GM19025 (cell line): ENCODE measurements around the gene CHCHD6.

Experiments used
- ATAC-seq: cut with Tn5 transposase; IDR thresholded peaks from one replicate; pipeline ENCODE4 v1.9.1; 2021; ENCODE audit warnings: mild to moderate bottlenecking, low read depth, moderate library complexity; ENCODE audit not compliant: unreplicated experiment

The CHCHD6 gene

DNA sequence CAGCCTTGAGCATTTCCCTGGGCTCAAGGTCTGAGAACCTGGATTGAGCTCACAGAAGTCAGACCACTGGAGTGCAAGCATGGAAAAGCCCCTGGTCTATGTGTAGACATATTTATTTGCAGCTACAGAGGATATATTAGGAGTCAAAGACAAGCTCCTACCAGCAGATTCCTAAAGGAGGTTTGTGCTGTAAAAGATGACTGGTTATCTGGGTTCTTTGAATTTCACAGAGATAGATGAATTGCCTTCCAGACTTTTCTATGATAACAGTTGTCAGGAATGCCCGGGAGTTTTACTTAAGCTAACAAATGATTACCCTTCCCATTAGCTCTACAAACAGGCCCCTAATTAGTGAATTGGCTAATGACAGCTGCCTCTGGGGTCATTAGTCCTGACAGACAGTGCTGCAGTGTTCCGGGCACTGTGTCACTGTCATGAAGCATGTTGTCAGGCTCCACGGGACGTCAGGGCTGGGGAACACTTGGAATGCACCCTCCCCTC is 230.0 kb downstream of the CHCHD6 start:
- ATAC-seq: no peak

DNA sequence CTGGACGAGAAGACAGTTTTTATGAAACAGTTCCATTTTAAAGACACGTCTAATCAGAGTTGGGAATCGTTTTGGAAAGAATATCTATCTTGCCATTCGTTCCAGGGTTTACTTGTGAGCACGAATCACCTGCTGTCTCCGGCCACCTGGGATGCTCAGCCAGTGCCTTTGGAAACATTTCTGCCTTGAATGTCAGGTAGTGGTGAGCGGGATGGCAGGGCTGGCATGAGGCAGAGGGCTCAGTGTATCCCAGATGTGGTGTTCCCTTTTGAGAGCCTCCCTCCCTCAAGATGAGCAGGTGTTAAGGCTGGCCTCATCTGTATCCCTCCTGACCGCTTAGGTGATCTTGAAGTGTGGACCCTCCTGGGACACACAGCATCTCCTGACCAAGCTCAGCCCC is 231.0 kb downstream of the CHCHD6 start:
- no peak for ATAC-seq

- ATAC-seq: no peak
Observed at GRCh38 chr3:126935756-126936509, 231.9 kb downstream of the CHCHD6 start.

GRCh38 chr3:126936853-126937425 is 232.9 kb downstream of the CHCHD6 start:
- ATAC-seq: no peak

DNA sequence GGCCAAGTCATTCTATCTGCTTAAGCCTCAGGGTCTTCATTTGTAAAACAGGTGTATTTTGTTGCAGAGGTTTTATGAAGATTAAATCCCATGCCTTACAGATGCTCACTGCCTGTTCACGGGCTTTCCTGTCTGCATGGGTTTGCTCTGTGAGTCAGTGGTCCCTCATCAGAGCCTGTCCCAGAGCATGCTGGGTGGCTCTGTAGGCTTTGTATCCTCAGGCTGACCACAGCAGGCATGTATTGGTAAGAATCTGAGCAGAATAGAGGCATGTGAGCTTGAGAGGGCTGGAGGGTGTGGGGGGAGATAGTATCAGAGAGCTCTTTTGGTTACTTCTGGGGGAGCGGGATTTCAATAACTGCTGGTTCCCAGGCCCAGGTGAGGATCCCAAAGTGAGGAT is 233.5 kb downstream of the CHCHD6 start:
- ATAC-seq: no peak

DNA sequence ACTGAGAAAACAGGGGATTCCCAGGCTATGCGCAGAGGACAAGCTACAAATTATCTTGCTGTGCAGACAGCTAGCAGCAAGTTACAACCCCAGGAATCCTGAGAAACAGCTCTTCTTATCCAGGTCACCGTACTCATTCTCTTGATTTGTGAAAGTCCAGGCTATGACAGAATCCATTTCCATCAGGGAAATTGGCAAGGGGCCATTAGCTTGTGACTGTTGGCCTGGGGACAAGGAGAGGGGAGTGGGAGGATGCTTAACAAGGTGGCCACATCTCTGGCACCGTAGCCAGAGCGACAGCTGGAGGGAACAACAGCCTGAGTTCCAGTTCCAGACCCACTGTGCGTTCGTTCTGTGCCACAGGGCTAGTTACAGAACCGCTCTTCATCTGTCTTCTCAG is 233.9 kb downstream of the CHCHD6 start:
- ATAC-seq: no peak

- ATAC-seq: no peak
Observed at GRCh38 chr3:126938520-126939337, 234.7 kb downstream of the CHCHD6 start.

- ATAC-seq: no peak
Observed at GRCh38 chr3:126939338-126939718, 235.3 kb downstream of the CHCHD6 start.

- no peak for ATAC-seq
Observed at GRCh38 chr3:126939733-126940132, 235.7 kb downstream of the CHCHD6 start.

DNA sequence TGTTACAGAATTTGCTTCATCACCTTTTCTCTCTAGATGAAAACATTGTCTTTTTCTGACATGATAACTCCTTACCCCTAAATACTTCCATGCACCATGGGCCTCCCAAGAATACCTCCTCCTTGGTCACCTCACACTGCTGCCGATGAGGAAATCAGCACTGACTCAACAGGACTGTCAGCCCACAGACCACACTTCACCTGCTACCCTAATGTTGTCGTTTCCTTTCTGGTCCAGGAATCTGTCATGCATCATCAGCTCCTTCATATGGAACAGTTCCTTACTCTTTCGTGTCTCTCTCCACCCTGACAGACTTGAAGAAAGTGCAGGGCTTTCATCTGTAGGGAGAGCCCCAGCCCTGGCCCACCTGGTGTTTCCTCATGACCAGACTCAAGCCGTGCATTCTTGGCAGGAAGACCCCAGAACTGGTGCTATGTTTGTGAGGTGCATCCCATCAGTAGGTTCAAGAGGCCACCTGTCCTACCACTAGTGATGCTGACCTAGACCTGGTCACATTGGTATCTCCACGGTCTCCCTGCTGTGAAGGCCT is 237.8 kb downstream of the CHCHD6 start:
- ATAC-seq: no peak

- no peak for ATAC-seq
Observed at GRCh38 chr3:126944089-126944965, 240.3 kb downstream of the CHCHD6 start.

DNA sequence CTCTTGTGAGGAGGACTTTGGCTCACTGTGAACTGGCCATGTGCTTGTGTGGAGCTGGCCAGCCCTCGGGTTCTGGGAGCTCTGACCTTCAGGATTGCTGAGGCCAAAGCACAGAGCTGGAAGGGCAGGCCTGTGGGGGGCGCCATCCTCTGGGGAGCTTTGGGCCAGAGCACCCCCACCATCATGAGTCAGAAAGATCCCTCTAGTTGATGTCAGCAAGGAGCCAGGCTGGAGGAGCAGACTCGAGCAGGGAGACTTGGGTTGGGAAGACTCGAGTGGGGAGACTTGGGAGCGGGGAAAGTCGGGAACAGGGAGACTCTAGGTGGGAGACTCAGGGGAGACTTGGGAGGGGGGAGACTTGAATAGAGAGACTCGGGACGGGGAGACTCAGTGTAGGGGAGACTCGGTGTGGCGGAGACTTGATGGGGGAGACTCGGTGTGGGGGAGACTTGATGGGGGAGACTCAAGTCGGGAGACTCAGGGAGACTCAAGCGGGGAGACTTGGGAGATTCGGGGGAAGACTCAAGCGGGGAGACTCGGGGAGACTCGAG is 241.2 kb downstream of the CHCHD6 start:
- ATAC-seq: no peak

DNA sequence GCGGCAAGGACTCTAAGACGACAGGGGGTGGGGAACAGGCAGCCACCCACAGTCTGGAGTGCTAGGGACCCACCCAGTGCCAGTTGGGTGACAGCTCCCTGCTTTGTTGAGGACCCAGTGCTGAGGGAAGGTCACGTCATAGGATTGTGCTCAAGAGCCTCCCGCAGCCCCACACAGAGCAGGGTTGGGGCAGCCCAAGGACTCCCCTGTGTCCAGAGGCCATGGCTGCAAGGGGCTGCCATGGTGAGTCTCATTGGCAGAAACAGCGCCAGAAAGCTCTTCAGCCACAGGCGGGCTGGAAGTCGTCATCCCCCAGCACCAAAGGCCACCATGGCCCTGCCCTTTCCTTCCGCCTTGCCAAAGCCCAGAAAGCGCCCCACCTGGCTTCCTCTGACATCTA is 241.9 kb downstream of the CHCHD6 start:
- ATAC-seq: no peak

GRCh38 chr3:126946405-126946804 is 242.4 kb downstream of the CHCHD6 start:
- no peak for ATAC-seq

DNA sequence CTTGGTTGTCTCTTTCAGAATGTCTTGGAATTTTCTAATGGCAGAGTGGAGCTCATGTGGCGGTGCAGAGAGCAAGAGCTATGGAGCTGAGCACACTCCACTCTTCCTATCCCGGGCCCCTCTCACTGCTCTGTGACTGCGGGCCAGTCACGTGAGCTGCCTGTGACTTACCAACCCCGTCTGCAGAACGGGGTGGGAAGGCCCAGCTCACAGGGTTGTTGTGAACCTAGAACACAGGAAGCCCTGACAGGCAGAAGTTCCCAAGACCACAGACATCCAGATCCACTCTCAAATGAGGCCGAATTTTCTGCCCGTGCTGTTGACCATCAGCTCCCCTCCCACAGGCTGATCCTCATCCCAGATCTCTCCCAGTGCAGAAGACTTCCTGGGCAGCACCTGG is 243.4 kb downstream of the CHCHD6 start:
- no peak for ATAC-seq

DNA sequence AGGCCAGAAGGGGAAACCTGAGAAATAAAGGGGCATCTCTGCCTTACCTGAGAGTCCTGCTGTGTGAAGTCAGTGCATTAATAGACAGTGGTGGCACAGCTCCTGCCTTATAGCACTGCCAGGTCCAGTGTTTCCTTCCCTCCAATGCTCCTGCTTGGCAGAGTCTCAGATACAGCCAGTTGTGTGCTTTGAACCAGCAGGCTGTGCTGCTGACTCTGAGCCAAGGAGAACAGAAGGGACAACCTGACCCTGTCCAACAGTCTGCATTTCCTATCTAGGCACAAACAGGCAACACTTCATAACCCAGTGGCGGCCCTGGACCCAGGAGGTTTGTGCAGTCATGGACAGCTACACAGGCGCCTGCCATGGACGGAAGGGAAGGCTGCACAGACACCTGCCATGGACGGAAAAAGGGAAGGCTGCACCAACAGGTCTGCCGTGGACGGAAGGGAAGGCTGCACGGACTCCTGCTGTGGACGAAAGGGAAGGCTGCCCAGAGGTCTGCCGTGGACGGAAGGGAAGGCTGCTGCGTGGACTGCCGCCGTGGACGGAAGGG is 245.0 kb downstream of the CHCHD6 start:
- ATAC-seq: no peak

DNA sequence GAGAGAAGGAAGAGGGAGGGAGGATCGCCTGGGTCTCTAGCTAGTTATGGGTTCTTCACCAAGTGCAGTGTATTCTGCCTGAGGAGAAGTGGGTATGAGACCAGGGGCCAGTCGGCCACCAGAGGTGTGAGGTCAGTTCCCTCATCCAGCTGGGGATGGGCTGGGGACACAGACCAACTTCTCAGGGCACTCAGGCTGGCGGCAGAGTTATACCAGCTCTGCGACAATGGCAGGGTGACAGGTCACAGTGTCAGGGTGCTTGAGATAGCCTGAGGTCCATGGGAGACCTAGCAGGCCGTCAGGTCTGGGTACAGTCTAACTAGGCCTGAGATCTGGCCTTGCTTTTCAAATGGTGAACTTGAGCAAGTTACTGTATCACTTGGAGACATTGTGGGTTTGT is 247.5 kb downstream of the CHCHD6 start:
- ATAC-seq: no peak

GRCh38 chr3:126952261-126952982 is 248.4 kb downstream of the CHCHD6 start:
- no peak for ATAC-seq
